ENCODE measurements around the gene ZNF823.

The ZNF823 gene

GRCh38 chr19:11736696-11737095, 2.0 kb downstream of the ZNF823 start:
- peak; percentile 79 to 90 (median 90) for DNase-seq

GRCh38 chr19:11735375-11735774, 3.4 kb downstream of the ZNF823 start:
- DNase-seq = no peak

DNA sequence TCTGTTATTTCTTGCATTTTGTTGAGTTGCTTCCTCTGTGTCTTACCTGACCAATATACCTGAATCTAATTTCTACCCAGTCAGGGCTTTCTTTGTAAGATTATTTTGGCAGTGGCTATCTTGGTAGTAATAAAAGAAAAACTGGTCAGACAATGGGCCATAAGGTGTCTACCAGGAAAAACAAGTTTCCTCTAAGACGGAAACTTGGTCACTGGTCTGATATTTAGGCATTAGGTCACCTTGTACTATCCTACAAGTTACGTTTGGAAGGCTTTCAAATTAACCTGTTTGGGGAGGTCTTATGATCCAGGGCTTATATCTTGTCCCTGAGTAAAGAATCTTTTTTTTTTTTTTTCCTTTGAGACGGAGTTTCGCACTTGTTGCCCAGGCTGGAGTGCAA, 9.2 kb downstream of the ZNF823 start:
- no peak for DNase-seq

DNA sequence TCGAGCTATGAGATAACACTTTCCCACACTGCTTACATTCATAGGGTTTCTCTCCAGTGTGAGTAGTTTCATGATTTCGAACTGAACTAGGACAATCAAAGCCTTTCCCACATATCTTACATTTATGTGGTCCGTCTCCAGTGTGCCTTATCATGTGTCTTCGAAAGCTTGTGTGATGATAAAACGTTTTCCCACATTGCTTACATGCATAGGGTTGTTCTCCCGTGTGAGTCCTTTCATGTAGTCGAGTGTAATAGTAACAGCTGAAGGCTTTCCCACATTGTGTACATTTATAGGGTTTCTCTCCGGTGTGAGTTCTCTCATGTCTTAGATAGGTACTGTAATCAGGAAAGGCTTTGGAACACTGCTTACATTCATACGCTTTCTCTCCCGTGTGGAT, 16.3 kb downstream of the ZNF823 start:
- DNase-seq = no peak

GRCh38 chr19:11721681-11722080, 17.1 kb downstream of the ZNF823 start:
- DNase-seq = no peak

DNA sequence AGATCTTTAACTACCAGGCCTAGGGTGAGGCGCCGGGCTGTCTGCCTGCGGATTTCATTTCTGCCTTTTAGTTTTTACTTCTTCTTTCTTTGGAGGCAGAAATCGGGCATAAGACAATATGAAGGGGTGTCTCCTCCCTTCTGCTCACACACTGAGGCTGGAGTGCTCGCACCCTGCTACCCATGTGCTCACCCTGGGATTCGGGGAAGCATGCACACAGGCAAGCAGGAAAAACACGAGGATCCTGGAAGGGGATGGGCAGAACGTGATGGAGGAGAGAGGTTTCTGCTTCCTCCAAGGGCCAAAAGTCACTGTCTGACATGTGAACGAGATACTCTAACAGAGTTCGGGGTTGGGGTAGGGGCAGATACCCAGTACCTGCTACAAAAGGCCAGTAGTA, 28.4 kb downstream of the ZNF823 start:
- DNase-seq = no peak

GRCh38 chr19:11708457-11708856, 30.3 kb downstream of the ZNF823 start:
- DNase-seq = no peak

GRCh38 chr19:11705474-11705873, 33.3 kb downstream of the ZNF823 start:
- no peak for DNase-seq

DNA sequence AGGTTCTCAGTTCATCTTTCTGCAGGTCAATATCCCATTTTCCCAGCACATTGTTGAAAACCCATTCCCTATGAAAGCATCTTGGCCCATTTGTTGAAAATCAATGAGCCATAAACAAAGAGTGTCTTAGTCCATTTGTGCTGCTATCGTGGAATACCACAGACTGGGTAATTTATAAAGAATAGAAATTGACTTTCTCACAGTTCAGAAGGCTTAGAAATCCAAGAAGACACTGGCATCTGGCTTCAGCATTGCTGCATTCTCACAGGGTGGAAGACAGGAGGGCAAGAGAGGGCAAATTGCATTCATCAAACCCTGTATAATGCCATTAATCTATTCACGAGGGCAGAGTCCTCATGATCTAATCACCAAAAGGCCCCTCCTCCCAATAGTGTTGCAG, 34.1 kb downstream of the ZNF823 start:
- DNase-seq = no peak

DNA sequence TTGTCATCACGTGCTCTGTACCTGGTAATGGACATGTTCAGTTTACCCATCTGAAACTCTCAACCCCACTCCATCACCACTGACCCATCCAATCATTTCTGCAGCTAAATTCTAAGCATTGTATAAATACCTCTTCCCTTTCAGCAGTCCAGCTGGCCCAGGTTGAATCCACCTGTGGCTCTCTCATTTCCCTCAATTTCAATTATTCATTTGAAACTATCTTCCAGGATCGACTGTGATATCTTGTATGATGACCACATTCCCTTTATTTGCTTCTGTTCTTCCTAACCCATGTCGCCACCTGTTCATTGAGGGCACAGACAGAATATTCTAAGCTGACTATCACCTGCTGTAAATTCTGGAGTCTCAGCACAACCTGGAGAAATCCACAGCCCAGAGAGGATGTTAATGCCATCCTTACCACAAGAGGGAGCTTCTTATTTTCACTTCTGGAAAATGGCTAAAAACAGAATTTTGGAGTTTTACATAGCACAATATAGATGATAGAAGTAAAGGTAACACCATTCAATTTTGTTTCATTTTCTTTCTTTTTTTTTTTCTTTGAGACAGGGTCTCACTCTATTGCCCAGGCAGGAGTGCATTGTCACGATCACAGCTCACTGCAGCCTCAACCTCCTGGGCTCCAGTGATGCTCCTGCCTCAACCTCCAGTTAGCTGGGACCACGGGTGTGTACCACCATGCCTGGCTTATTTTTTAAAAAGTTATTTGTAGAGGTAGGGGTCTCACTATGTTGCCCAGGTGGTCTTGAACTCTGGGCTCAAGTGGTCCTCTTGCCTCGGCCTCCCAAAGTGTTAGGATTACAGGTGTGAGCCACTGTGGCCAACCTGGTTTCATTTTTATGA, 38.6 kb downstream of the ZNF823 start:
- peak; percentile 51 to 70 (median 69) for DNase-seq

- no peak for DNase-seq
Measured at GRCh38 chr19:11698231-11698630, 40.5 kb downstream of the ZNF823 start.

DNA sequence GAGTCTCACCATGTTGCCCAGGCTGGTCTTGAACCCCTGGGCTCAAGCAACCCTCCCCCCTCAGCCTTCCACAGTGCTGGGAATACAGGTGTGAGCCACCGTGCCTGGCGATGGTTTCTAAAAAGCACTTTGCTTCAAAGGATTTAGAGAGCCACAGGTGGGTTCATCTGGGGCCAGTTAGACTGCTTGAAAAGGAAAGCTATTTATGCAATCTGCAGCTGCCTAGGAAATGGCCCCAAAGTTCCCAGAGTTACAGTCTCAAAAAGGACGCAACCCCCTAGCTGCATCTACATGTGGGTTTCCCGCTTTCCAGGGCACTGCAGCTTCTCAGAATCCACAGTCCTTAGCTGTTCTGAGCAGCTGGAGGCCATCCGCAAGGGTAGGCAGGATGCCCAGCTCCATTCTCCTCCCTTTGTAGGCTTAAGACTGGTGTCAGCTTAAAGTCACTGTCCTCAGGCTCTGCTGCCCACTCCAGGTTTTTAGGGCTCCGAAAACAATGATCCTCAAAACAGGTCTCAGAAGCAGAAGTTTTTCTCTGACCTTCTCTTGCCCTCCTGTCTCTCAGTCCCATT, 41.4 kb downstream of the ZNF823 start:
- DNase-seq = no peak

DNA sequence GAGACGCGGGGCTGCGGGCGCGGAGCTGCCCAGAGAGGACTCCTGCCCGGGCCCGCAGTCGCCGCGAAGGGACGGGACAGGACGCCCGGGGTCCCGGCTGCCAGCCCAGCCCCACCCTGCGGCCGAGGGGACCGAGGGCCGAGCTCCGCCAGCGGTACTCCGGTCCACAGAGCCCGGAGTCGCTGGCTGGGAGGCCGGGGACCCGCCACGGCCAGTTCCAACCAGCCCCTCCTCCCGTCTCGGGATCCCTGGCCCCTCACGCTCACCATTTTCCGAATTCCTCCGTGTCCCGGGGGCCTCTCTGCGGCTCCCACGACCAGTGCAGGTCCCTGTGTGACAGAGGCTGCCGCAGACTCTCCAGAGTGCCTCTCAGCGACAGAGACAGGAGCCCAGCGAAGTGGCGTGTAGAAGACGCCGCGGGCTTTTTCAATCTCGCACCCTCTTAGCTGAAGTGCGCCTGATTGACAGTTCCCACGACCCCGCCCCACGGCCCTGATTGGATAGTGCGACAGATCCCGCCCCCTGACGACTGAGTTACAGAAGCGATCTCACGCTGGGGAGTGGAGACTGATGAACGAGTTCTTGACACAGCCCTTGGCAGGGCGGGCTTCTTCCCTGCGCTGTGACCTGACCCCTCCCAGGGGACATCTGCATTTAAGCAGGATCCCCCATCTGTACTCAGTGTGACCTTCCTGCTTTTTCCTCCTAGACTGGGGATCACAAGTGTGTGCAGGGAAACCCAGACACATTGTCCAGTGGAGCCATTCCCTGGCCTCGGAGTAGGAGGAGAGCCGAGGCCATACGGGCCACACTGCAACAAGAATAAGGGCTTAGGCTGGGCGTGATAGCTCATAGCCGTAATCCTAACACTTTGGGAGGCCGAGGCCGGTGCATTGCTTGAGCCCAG, 44.0 kb downstream of the ZNF823 start:
- DNase-seq = peak; percentile 91 to 96 (median 95)

- peak; percentile 34 to 55 (median 46) for DNase-seq
Measured at GRCh38 chr19:11693505-11694499, 44.9 kb downstream of the ZNF823 start.

- DNase-seq = no peak
Measured at GRCh38 chr19:11692127-11692790, 46.5 kb downstream of the ZNF823 start.

DNA sequence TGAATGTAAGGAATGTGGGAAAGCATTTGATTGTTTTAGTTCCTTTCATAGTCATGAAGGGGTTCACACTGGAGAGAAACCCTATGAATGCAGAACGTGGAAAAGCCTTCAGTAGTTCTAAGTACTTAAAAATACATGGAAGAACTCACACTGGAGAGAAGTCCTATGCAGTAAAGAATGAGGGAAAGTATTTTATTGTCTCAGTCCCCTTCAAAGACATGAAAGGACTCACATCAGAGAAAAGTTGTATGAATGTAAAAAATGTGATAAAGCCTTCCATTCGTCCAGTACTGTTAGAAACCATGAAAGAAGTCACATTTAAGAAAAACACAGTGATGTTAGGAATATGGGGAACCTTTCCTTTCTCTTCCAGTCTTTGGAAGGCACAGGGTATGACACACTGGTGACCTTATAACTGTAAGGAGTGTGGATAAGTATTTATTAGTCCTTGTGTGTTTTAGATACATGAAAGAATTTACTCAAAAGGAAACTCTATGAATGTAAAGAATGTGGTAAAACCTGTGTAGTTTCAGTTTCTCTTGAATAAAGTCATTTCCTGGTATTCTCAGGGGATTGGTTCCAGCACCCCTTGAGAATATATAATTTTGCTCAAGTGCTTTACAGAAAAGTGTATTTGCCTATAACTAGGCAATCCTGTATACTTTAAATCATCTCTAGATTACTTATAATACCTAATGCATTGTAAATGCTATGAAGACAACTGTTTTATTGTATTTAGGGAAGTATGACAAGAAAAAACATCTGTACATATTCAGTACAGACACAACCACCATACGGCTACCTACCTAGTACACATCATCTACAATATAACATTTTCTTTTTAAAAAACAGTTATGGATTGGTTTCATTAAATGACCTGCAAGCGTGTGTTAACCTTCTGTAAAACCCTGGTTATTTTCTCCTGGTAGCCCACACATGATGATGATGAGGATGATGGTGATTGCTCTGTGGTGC, 52.8 kb downstream of the ZNF823 start:
- no peak for DNase-seq

DNA sequence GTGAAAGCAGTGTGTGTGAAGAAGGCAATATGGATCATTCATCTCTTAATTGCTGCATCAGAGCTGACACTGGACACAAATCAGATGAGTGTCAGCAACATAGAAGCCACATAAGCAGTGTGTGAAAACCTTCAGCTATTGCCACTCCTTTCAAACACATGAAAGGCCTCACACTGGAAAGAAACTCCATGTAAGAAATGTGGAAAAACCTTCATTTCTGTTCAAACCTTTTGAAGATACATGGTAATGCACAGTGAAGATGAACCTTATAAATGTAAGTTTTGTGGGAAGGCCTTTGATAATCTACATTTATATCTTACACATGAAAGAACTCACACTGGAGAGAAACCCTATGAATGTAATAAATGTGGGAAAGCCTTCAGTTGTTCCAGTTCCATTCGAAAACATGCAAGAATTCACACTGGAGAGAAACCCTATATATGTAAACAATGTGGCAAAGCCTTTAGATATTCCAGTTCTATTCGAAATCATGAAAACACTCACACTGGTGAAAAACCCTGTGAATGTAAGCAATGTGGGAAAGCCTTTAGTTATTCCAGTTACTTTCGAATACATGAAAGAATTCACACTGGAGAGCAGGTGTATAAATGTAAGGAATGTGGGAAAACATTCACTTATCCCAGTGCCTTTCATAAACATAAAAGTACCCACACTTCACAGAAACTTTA, 53.6 kb downstream of the ZNF823 start:
- DNase-seq = no peak

DNA sequence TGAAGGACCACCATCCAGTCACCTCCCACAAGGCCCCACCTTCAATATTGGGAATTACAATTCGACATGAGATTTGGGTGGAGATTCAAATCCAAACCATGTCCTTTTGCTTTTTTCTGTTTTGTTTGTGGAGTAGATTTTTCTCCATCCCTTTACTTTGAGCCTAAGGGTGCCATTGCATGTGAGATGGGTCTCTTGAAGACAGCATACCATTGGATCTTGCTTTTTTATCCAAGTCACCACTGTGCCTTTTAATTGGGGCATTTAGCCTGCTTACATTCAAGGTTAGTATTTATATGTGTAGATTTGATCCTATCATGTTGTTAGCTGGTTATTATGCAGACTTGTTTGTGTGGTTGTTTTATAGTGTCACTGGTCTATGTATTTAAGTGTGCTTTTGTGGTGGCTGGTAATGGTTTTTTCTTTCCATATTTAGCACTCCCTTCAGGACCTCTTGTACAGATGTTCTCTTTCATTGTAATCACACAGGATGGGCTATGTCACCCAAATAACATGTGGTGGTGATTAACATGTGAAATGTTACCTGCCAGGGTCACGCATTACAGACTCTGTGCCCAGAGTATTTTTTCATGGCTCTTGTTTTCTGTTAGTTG, 58.0 kb downstream of the ZNF823 start:
- no peak for DNase-seq

GRCh38 chr19:11678504-11678903, 60.2 kb downstream of the ZNF823 start:
- DNase-seq = no peak
